Ascending aorta (tissue), 2 donors: Measurements from ENCODE around the gene ARMH1. TPM values are rescaled to one million over a fixed set of nuclear protein-coding genes. Genes with fewer than 3 reads are reported as not detected.

Experiments used
- DNase-seq, 2 donors: peaks; one replicate each; pipeline ENCODE4 v3.0.0-alpha.2; 2019; ENCODE audit warnings: low spot score in 2 of 2
- H3K27ac ChIP-seq, 2 donors: fragments of 200-600 bp; sonication (generic); one replicate each; pipeline ENCODE4 v1.5.1; 2016 to 2017; ENCODE audit warnings: mild to moderate bottlenecking in 1 of 2
- H3K27me3 ChIP-seq: fragments of 200-600 bp; sonication (generic); one replicate; pipeline ENCODE4 v1.5.1; 2017
- H3K36me3 ChIP-seq, 2 donors: fragments of 200-600 bp; sonication (generic); one replicate each; pipeline ENCODE4 v1.5.1; 2016
- H3K4me1 ChIP-seq, 2 donors: fragments of 200-600 bp; sonication (generic); one replicate each; pipeline ENCODE4 v1.5.1; 2016 to 2017; ENCODE audit warnings: mild to moderate bottlenecking in 1 of 2
- H3K4me3 ChIP-seq, 2 donors: fragments of 200-600 bp; sonication (generic); one replicate each; pipeline ENCODE4 v1.5.1; 2016 to 2017; ENCODE audit warnings: mild to moderate bottlenecking in 1 of 2
- H3K9me3 ChIP-seq, 2 donors: fragments of 200-600 bp; sonication (generic); one replicate each; pipeline ENCODE4 v1.5.1; 2016
- intact Hi-C: fragments of 100-400 bp; cut with DNase I; formaldehyde crosslinking; loops from one replicate; pipeline ENCODE4 v1.15.1; 2023
- total RNA-seq: library from RNA; depleted of rRNA; stranded (reverse); fragments of >200 nt; gene quantifications from one replicate; pipeline ENCODE4 v1.1.0, GENCODE V29; 2016
- TF ChIP-seq, protein P1 (sequence below), 3 experiments: fragments of 200-600 bp in 2 of 3; fragments of 450-650 bp in 1 of 3; sonication (generic) in 2 of 3; IDR thresholded peaks; one replicate each; pipeline ENCODE4 v1.5.1; 2016 to 2019; ENCODE audit warnings: antibody characterized with exemption in 3 of 3, mild to moderate bottlenecking in 1 of 3, moderate library complexity in 1 of 3

Gene ARMH1
- total RNA-seq, 1 donor from 2014 or later, result not detected

DNA sequence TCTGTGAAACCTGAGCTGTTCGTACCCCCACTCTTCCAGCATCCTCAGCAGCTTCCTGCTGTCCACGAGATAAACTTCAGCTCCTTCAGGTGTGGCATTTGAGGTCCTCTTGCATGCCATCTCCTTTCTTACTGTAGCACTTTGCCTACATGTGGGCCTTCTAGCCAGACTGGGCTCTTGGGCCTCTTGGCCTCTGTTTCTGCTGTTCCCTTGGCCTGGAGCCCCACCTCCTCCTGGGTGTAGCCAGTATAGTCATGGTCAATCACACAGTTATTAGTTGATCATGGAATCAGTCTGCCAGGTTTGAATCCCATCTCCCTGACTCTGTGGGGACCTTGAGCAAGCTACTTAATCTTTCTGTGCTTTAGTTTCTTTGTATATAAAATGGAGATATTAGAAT, 26.6 kb upstream of the ARMH1 start:
- H3K36me3 ChIP-seq, result peaks cover 33 to 43% of the 10 kb centered on the region in 2 donors
- no peak for DNase-seq
- no peaks in the 10 kb centered on the region for H3K27me3 ChIP-seq
- TF ChIP-seq, protein P1, sequence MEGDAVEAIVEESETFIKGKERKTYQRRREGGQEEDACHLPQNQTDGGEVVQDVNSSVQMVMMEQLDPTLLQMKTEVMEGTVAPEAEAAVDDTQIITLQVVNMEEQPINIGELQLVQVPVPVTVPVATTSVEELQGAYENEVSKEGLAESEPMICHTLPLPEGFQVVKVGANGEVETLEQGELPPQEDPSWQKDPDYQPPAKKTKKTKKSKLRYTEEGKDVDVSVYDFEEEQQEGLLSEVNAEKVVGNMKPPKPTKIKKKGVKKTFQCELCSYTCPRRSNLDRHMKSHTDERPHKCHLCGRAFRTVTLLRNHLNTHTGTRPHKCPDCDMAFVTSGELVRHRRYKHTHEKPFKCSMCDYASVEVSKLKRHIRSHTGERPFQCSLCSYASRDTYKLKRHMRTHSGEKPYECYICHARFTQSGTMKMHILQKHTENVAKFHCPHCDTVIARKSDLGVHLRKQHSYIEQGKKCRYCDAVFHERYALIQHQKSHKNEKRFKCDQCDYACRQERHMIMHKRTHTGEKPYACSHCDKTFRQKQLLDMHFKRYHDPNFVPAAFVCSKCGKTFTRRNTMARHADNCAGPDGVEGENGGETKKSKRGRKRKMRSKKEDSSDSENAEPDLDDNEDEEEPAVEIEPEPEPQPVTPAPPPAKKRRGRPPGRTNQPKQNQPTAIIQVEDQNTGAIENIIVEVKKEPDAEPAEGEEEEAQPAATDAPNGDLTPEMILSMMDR (IDR thresholded peaks at IDR 0.05), result no peak
- intact Hi-C loops, result no loop called here
- H3K4me3 ChIP-seq, result no peak overlapping the region
- H3K9me3 ChIP-seq, result no peaks in the 10 kb centered on the region
- H3K4me1 ChIP-seq, result peaks cover 6 to 33% of the 10 kb centered on the region in 2 donors
- H3K27ac ChIP-seq, result no peak overlapping the region

DNA sequence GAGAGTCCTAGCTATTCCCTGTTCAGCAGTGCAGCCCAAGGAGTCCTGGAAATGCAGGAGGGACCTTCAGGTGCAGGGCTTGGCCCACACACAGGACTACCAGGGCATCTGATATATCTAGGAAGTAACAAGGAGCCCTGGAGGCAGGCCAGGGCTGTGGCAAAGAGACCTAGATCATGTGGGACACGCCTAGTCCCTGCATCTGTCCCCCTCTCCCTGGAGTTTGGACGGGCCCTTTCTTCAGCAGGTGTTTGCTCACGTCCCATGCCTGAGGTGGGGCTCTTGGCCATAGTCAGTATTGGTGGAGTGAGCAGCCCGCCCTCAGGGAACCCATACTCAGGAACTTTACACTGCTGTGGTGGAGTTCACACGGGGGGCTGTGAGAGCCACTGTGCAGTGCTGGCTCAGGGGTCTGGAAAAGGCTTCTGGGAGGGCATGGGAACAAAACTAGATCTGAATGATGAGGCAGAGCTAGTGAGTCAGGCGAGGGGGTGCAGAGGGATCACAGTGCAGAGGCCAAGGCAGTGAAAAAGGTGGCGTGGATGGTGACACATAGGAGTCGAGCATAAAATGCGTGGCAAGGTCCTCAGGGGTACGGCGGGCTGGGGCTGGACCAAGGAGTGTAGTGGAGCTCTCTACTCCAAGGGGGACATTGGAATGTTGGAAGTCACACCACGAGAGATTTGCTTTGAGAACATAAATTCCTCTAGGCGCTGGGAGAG, 25.8 kb upstream of the ARMH1 start:
- Histone ChIP-seq H3K27me3 (no peaks in the 10 kb centered on the region), H3K9me3 (no peaks in the 10 kb centered on the region), H3K36me3 (peaks cover 33 to 43% of the 10 kb centered on the region in 2 donors), H3K4me3 (no peak overlapping the region), H3K4me1 (peaks cover 6 to 27% of the 10 kb centered on the region in 2 donors), H3K27ac (no peak overlapping the region)
- intact Hi-C loops, result no loop called here
- no peak for DNase-seq
- TF ChIP-seq, protein P1 (IDR thresholded peaks at IDR 0.05), result no peak

DNA sequence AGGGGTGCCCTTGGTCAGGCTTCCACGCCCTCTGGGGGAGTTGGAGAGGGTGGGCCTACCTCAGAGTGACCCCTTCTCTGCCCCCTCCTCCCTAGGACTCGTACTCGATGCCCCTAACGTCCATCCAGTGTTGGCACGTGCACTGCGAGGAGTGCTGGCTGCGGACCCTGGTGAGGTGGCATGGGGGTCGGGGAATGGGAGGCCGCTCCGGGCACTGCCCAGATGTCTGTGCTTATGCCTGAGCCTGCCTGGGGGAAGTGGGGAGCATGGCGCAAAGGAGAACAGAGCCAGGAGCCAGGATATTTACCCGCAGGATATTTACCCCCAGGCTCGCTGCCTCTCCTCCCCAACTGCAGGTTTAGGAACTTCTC, 24.7 kb upstream of the ARMH1 start:
- Histone ChIP-seq H3K4me1 (peaks cover 3 to 17% of the 10 kb centered on the region in 2 donors), H3K27me3 (no peaks in the 10 kb centered on the region), H3K36me3 (peaks cover 38 to 51% of the 10 kb centered on the region in 2 donors), H3K4me3 (no peak overlapping the region), H3K27ac (no peak overlapping the region), H3K9me3 (no peaks in the 10 kb centered on the region)
- TF ChIP-seq, protein P1 (IDR thresholded peaks at IDR 0.05), result no peak
- no peak for DNase-seq
- intact Hi-C loops, result loop anchor here (5.0 kb wide), 1 partner anchor 432 kb away; no protein-coding TSS in a partner anchor

DNA sequence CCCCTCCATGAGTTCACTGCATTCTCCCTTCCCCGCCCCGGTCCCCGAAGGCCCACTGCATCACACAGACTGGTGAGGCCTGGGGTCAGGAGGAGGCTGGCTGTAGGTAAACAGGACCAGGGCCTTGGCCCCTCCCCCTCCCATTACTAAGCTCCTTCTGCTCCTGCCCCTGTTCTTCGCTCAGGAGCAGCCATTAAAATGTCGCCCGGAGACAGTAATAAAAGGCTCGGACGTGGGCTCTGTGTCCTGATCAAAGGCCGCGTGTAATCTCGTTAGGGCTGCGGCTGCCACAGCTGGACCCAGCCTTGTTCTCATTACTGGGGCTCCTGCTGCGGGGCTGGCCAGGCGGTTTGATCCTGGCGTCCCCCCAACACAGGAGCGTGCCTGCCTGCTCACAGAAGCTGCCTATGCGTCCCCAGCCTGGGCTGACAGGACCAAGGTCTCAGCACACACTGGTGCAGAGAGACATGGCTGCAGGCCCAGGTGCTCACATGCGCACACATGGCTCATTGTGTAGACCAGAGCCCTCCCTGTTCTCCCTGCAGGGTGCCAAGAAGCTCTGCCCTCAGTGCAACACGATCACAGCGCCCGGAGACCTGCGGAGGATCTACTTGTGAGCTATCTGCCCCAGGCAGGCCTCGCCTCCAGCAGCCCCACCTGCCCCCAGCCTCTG, 24.2 kb upstream of the ARMH1 start:
- Histone ChIP-seq H3K4me1 (peaks cover 3 to 11% of the 10 kb centered on the region in 2 donors), H3K27me3 (no peaks in the 10 kb centered on the region), H3K27ac (no peak overlapping the region), H3K9me3 (no peaks in the 10 kb centered on the region), H3K36me3 (peaks cover 38 to 52% of the 10 kb centered on the region in 2 donors), H3K4me3 (no peak overlapping the region)
- TF ChIP-seq, protein P1 (IDR thresholded peaks at IDR 0.05), result no peak
- intact Hi-C loops, result loop anchor here (5.0 kb wide), 1 partner anchor 433 kb away; no protein-coding TSS in a partner anchor
- no peak for DNase-seq

DNA sequence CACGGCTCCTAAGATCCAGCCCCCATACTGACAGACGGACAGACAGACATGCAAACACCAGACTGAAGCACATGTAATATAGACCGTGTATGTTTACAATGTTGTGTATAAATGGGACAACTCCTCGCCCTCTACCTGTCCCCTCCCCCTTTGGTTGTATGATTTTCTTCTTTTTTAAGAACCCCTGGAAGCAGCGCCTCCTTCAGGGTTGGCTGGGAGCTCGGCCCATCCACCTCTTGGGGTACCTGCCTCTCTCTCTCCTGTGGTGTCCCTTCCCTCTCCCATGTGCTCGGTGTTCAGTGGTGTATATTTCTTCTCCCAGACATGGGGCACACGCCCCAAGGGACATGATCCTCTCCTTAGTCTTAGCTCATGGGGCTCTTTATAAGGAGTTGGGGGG, 23.4 kb upstream of the ARMH1 start:
- intact Hi-C loops, result loop anchor here (5.0 kb wide), 1 partner anchor 434 kb away; no protein-coding TSS in a partner anchor
- Histone ChIP-seq H3K4me1 (peaks cover under 1 to 5% of the 10 kb centered on the region in 2 donors), H3K36me3 (peaks cover 38 to 52% of the 10 kb centered on the region in 2 donors), H3K27ac (no peak overlapping the region), H3K9me3 (no peaks in the 10 kb centered on the region), H3K4me3 (no peak overlapping the region), H3K27me3 (no peaks in the 10 kb centered on the region)
- no peak for DNase-seq
- TF ChIP-seq, protein P1 (IDR thresholded peaks at IDR 0.05), result no peak
